Measurements from ENCODE around the gene LHFPL6. TPM values are rescaled to one million over a fixed set of nuclear protein-coding genes. Genes with fewer than 3 reads are reported as not detected.

The LHFPL6 gene
- total RNA-seq, 1 donor from 2014 or later: 49.1 TPM

- no peak for DNase-seq (ENCODE audit: low spot score)
These were observed 214.0 kb downstream of the LHFPL6 start for GRCh38 chr13:39389013-39389412.

GRCh38 chr13:39385621-39386231 is 217.3 kb downstream of the LHFPL6 start:
- no peak for DNase-seq (ENCODE audit: low spot score)

GRCh38 chr13:39385154-39385553 is 217.8 kb downstream of the LHFPL6 start:
- DNase-seq (ENCODE audit: low spot score): no peak

- no peak for DNase-seq (ENCODE audit: low spot score)
These were observed 221.5 kb downstream of the LHFPL6 start for GRCh38 chr13:39381456-39381855.

- DNase-seq (ENCODE audit: low spot score): no peak
These were observed 223.0 kb downstream of the LHFPL6 start for GRCh38 chr13:39379667-39380655.

GRCh38 chr13:39379118-39379517 is 223.9 kb downstream of the LHFPL6 start:
- no peak for DNase-seq (ENCODE audit: low spot score)

GRCh38 chr13:39378306-39378705 is 224.7 kb downstream of the LHFPL6 start:
- no peak for DNase-seq (ENCODE audit: low spot score)

GRCh38 chr13:39377699-39378098 is 225.3 kb downstream of the LHFPL6 start:
- no peak for DNase-seq (ENCODE audit: low spot score)

GRCh38 chr13:39376076-39376475 is 226.9 kb downstream of the LHFPL6 start:
- DNase-seq (ENCODE audit: low spot score): no peak

- DNase-seq (ENCODE audit: low spot score): no peak
These were observed 227.4 kb downstream of the LHFPL6 start for GRCh38 chr13:39375601-39376000.

GRCh38 chr13:39374741-39375189 is 228.2 kb downstream of the LHFPL6 start:
- no peak for DNase-seq (ENCODE audit: low spot score)

- no peak for DNase-seq (ENCODE audit: low spot score)
These were observed 229.8 kb downstream of the LHFPL6 start for GRCh38 chr13:39373145-39373544.

GRCh38 chr13:39371706-39372105 is 231.3 kb downstream of the LHFPL6 start:
- no peak for DNase-seq (ENCODE audit: low spot score)

GRCh38 chr13:39370554-39370953 is 232.4 kb downstream of the LHFPL6 start:
- no peak for DNase-seq (ENCODE audit: low spot score)

GRCh38 chr13:39370048-39370447 is 232.9 kb downstream of the LHFPL6 start:
- no peak for DNase-seq (ENCODE audit: low spot score)

GRCh38 chr13:39369161-39369890 is 233.7 kb downstream of the LHFPL6 start:
- no peak for DNase-seq (ENCODE audit: low spot score)

- DNase-seq (ENCODE audit: low spot score): no peak
These were observed 237.1 kb downstream of the LHFPL6 start for GRCh38 chr13:39365879-39366278.

- DNase-seq (ENCODE audit: low spot score): no peak
These were observed 238.0 kb downstream of the LHFPL6 start for GRCh38 chr13:39364947-39365468.

- no peak for DNase-seq (ENCODE audit: low spot score)
These were observed 239.6 kb downstream of the LHFPL6 start for GRCh38 chr13:39363382-39363772.

GRCh38 chr13:39362652-39363381 is 240.2 kb downstream of the LHFPL6 start:
- DNase-seq (ENCODE audit: low spot score): no peak

GRCh38 chr13:39353988-39354387 is 249.0 kb downstream of the LHFPL6 start:
- DNase-seq (ENCODE audit: low spot score): no peak
